ENCODE measurements around the gene DGKH. TPM values are rescaled to one million over a fixed set of nuclear protein-coding genes. Genes with fewer than 3 reads are reported as not detected.

The DGKH gene
- 3.7 and 4.2 TPM in 2 replicates for total RNA-seq (2014; rRNA removed; shearing (Covaris generic))

- Histone ChIP-seq H3K4me3 (ENCODE audit: insufficient read depth, low read depth, low read length) (peak within 1 kb of the TSS; percentile 76), H3K27me3 (ENCODE audit: control insufficient read depth, insufficient read depth, low read length) (peaks cover 20% of the 10 kb centered on the region), H3K36me3 (replicated peaks; ENCODE audit: control insufficient read depth, insufficient read depth, low read length) (no peaks in the 10 kb centered on the region)
- no peak for DNase-seq
Measured at GRCh38 chr13:42048342-42048683, at the start of gene DGKH. TSS of gene DGKH (plus strand) at chr13:42048648. CDS start at chr13:42048774, 126 bp downstream.

GRCh38 chr13:42000846-42001245 lies 47.6 kb upstream of the DGKH start:
- Histone ChIP-seq H3K36me3 (replicated peaks; ENCODE audit: control insufficient read depth, insufficient read depth, low read length) (no peaks in the 10 kb centered on the region), H3K27me3 (ENCODE audit: control insufficient read depth, insufficient read depth, low read length) (no peaks in the 10 kb centered on the region; the same call in 1 of the 2 replicates), H3K4me3 (ENCODE audit: insufficient read depth, low read depth, low read length) (no peak overlapping the region)
- no peak for DNase-seq

- DNase-seq, result peak; percentile 13
- Histone ChIP-seq H3K36me3 (replicated peaks; ENCODE audit: control insufficient read depth, insufficient read depth, low read length) (no peaks in the 10 kb centered on the region), H3K4me3 (ENCODE audit: insufficient read depth, low read depth, low read length) (no peak overlapping the region), H3K27me3 (ENCODE audit: control insufficient read depth, insufficient read depth, low read length) (no peaks in the 10 kb centered on the region; the same call in 1 of the 2 replicates)
Measured at GRCh38 chr13:42001580-42001979, 46.9 kb upstream of the DGKH start.

- H3K36me3 ChIP-seq (replicated peaks; ENCODE audit: control insufficient read depth, insufficient read depth, low read length), result no peaks in the 10 kb centered on the region
- H3K4me3 ChIP-seq (ENCODE audit: insufficient read depth, low read depth, low read length), result no peak overlapping the region
- H3K27me3 ChIP-seq (ENCODE audit: control insufficient read depth, insufficient read depth, low read length), result no peaks in the 10 kb centered on the region; the same call in 1 of the 2 replicates
- DNase-seq, result no peak
Measured at GRCh38 chr13:42002066-42002465, 46.4 kb upstream of the DGKH start.

DNA sequence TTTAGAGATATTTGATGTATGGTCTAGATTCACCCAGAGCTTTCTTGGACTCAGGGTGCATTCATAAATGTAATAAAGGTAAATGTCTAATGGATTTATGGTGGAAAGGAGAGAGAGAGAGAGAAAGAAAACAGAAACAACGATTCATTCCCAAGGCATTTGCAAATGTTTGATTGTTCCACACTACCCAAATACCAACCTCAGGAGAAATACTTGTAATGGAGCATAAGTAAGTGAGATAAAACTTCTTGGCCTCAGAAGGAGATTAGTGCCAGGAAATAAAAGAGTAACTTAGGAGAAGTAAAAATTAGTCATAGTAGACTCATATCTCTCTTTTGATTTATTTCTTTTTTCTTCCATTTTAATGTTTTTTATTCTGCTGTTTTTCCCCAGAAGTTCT lies 40.6 kb upstream of the DGKH start:
- DNase-seq, result no peak
- Histone ChIP-seq H3K4me3 (ENCODE audit: insufficient read depth, low read depth, low read length) (no peak overlapping the region), H3K36me3 (replicated peaks; ENCODE audit: control insufficient read depth, insufficient read depth, low read length) (no peaks in the 10 kb centered on the region), H3K27me3 (ENCODE audit: control insufficient read depth, insufficient read depth, low read length) (no peaks in the 10 kb centered on the region)

DNA sequence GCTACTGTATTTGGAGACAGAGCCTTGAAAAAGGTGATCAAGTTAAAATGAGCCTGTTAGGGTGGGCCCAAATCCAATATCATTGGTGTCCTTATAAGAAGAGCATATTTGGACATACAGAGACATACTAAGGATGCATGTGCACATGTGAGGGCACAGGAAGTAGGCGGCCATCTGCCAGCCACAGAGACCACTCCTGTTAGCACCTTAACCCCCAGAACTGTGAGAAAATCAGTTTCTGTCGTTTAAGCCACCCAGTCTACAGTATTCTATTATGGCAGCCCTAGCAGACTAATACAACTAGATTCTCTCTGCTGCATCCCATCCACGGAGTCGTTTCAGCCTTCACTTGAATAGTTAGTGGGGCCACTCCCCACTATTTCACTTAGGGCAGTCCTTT lies 39.4 kb upstream of the DGKH start:
- no peaks in the 10 kb centered on the region for H3K36me3 ChIP-seq (replicated peaks; ENCODE audit: control insufficient read depth, insufficient read depth, low read length)
- H3K4me3 ChIP-seq (ENCODE audit: insufficient read depth, low read depth, low read length), result no peak overlapping the region
- no peaks in the 10 kb centered on the region for H3K27me3 ChIP-seq (ENCODE audit: control insufficient read depth, insufficient read depth, low read length)
- no peak for DNase-seq

GRCh38 chr13:42011601-42012350 lies 36.7 kb upstream of the DGKH start:
- no peak overlapping the region for H3K4me3 ChIP-seq (ENCODE audit: insufficient read depth, low read depth, low read length)
- H3K36me3 ChIP-seq (replicated peaks; ENCODE audit: control insufficient read depth, insufficient read depth, low read length), result no peaks in the 10 kb centered on the region
- H3K27me3 ChIP-seq (ENCODE audit: control insufficient read depth, insufficient read depth, low read length), result no peaks in the 10 kb centered on the region
- DNase-seq, result peak; percentile 36

- no peak for DNase-seq
- H3K27me3 ChIP-seq (ENCODE audit: control insufficient read depth, insufficient read depth, low read length), result no peaks in the 10 kb centered on the region
- H3K4me3 ChIP-seq (ENCODE audit: insufficient read depth, low read depth, low read length), result no peak overlapping the region
- no peaks in the 10 kb centered on the region for H3K36me3 ChIP-seq (replicated peaks; ENCODE audit: control insufficient read depth, insufficient read depth, low read length)
Measured at GRCh38 chr13:42014119-42014518, 34.3 kb upstream of the DGKH start.

DNA sequence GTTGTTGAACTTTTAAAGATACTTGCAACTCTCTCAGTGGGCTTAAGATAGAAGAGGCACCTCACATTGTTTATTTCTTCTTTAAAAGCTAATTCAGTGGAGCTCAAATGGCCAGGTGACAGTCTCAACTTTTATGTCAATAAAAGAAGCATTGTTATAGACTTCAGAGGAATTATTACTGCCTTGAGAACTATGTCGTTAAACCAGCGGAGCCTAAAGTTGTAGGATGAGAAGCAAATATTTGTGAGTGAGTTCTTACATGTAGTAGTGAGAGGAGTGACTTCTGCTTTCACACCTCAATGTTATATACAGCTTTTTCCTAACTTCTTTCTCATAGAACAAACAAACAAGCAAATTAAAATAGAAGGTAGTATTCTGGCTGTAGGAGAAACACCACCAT lies 31.2 kb upstream of the DGKH start:
- Histone ChIP-seq H3K36me3 (replicated peaks; ENCODE audit: control insufficient read depth, insufficient read depth, low read length) (no peaks in the 10 kb centered on the region), H3K4me3 (ENCODE audit: insufficient read depth, low read depth, low read length) (no peak overlapping the region), H3K27me3 (ENCODE audit: control insufficient read depth, insufficient read depth, low read length) (no peaks in the 10 kb centered on the region)
- no peak for DNase-seq

GRCh38 chr13:42021851-42022250 lies 26.6 kb upstream of the DGKH start:
- DNase-seq, result no peak
- Histone ChIP-seq H3K27me3 (ENCODE audit: control insufficient read depth, insufficient read depth, low read length) (no peaks in the 10 kb centered on the region), H3K4me3 (ENCODE audit: insufficient read depth, low read depth, low read length) (no peak overlapping the region), H3K36me3 (replicated peaks; ENCODE audit: control insufficient read depth, insufficient read depth, low read length) (no peaks in the 10 kb centered on the region)

GRCh38 chr13:42022336-42022735 lies 26.1 kb upstream of the DGKH start:
- no peaks in the 10 kb centered on the region for H3K36me3 ChIP-seq (replicated peaks; ENCODE audit: control insufficient read depth, insufficient read depth, low read length)
- H3K27me3 ChIP-seq (ENCODE audit: control insufficient read depth, insufficient read depth, low read length), result no peaks in the 10 kb centered on the region
- no peak overlapping the region for H3K4me3 ChIP-seq (ENCODE audit: insufficient read depth, low read depth, low read length)
- DNase-seq, result no peak

DNA sequence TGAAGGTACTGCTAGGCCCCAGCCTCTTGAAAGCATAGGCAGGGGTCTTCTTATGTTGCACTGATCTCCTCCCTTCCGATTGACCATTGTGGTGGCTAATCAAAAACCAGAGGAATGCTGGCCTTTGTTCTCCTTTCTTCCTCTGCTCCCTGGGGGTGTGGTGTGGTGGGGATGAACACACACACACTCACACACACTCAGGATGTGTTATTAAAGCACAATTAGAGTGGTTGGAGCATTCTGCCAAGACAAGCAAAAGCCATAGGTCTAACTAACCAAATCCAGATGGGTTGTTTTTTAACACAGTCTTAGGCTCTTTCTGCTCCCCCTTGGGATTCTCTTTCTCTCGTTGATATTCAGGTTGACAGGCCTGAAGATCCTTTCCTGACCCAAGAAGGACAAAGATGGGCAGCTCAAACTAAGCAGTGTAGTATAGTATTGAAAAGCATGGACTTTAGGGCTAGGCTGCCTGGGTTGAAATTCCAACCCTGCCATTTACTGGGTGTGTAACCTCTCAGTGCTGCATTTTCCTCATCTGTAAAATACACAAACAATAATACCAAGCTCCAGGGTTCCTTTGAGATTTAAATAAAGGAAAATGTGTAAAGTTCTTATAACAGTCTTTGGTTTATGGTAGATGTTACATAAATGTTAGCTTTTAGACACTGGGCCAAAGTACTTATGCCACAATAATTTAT lies 25.5 kb upstream of the DGKH start:
- Histone ChIP-seq H3K36me3 (replicated peaks; ENCODE audit: control insufficient read depth, insufficient read depth, low read length) (no peaks in the 10 kb centered on the region), H3K27me3 (ENCODE audit: control insufficient read depth, insufficient read depth, low read length) (no peaks in the 10 kb centered on the region), H3K4me3 (ENCODE audit: insufficient read depth, low read depth, low read length) (no peak overlapping the region)
- DNase-seq, result no peak

- no peak overlapping the region for H3K4me3 ChIP-seq (ENCODE audit: insufficient read depth, low read depth, low read length)
- H3K36me3 ChIP-seq (replicated peaks; ENCODE audit: control insufficient read depth, insufficient read depth, low read length), result no peaks in the 10 kb centered on the region
- no peak for DNase-seq
- no peaks in the 10 kb centered on the region for H3K27me3 ChIP-seq (ENCODE audit: control insufficient read depth, insufficient read depth, low read length)
Measured at GRCh38 chr13:42027286-42027685, 21.2 kb upstream of the DGKH start.

GRCh38 chr13:42028113-42028799 lies 20.2 kb upstream of the DGKH start:
- H3K27me3 ChIP-seq (ENCODE audit: control insufficient read depth, insufficient read depth, low read length), result no peaks in the 10 kb centered on the region
- no peak overlapping the region for H3K4me3 ChIP-seq (ENCODE audit: insufficient read depth, low read depth, low read length)
- DNase-seq, result no peak
- H3K36me3 ChIP-seq (replicated peaks; ENCODE audit: control insufficient read depth, insufficient read depth, low read length), result no peaks in the 10 kb centered on the region
